Astrocyte (in vitro differentiated cells and primary cell): Measurements from ENCODE around the gene APOA1. TPM values are rescaled to one million over a fixed set of nuclear protein-coding genes. Genes with fewer than 3 reads are reported as not detected.

Experiments
- DNase-seq: peaks from one replicate; pipeline ENCODE4 v3.0.0-alpha.2; 2010; ENCODE audit warnings: low read depth
- FAIRE-seq: peaks from 2 replicates; lab custom pipeline; 2011; peaks lifted over from hg19 to GRCh38; lab: Jason Lieb, UNC
- H2AFZ ChIP-seq: 2 replicates; pipeline ENCODE4 v1.6.0; 2012; ENCODE audit warnings: low read depth, low read length, inconsistent platforms
- H3K27ac ChIP-seq: 2 replicates; pipeline ENCODE4 v1.5.1; 2011; ENCODE audit warnings: low read depth, low read length, inconsistent platforms
- H3K27me3 ChIP-seq: 2 replicates; pipeline ENCODE4 v1.6.0; 2011; ENCODE audit warnings: low read length, inconsistent platforms; ENCODE audit not compliant: insufficient read depth
- H3K36me3 ChIP-seq: 2 replicates; pipeline ENCODE4 v1.5.1; 2011; ENCODE audit warnings: low read length, inconsistent platforms; ENCODE audit not compliant: insufficient read depth
- H3K4me1 ChIP-seq: 2 replicates; pipeline ENCODE4 v1.5.1; 2011; ENCODE audit warnings: low read length, inconsistent platforms; ENCODE audit not compliant: insufficient read depth
- H3K4me2 ChIP-seq: 2 replicates; pipeline ENCODE4 v1.6.0; 2012; ENCODE audit warnings: low read length, inconsistent platforms
- H3K4me3 ChIP-seq: 2 replicates; pipeline ENCODE4 v1.5.1; 2011; ENCODE audit warnings: low read depth, mild to moderate bottlenecking, low read length, inconsistent platforms; ENCODE audit not compliant: insufficient read depth
- H3K79me2 ChIP-seq: 2 replicates; pipeline ENCODE4 v1.6.0; 2012; ENCODE audit warnings: mild to moderate bottlenecking, low read length, inconsistent platforms; ENCODE audit not compliant: insufficient read depth
- H3K9ac ChIP-seq: 2 replicates; pipeline ENCODE4 v1.6.0; 2012; ENCODE audit warnings: mild to moderate bottlenecking, low read length, inconsistent platforms
- H3K9me3 ChIP-seq: 2 replicates; pipeline ENCODE4 v1.5.1; 2012; ENCODE audit warnings: low read depth, mild to moderate bottlenecking, low read length, inconsistent platforms; ENCODE audit not compliant: insufficient read depth
- H4K20me1 ChIP-seq: 2 replicates; pipeline ENCODE4 v1.6.0; 2012; ENCODE audit warnings: low read length, inconsistent platforms; ENCODE audit not compliant: insufficient read depth
- H3K27ac Mint-ChIP-seq: one replicate; pipeline ENCODE4 v1.8.0; 2021; ENCODE audit warnings: mild to moderate bottlenecking, mixed read lengths; ENCODE audit not compliant: unreplicated experiment
- H3K27me3 Mint-ChIP-seq: one replicate; pipeline ENCODE4 v1.8.0; 2021; ENCODE audit warnings: low read depth, mixed read lengths; ENCODE audit not compliant: unreplicated experiment
- H3K36me3 Mint-ChIP-seq: one replicate; pipeline ENCODE4 v1.8.0; 2021; ENCODE audit warnings: low read depth, mixed read lengths; ENCODE audit not compliant: unreplicated experiment
- H3K4me1 Mint-ChIP-seq: one replicate; pipeline ENCODE4 v1.8.0; 2021; ENCODE audit warnings: low read depth, mixed read lengths; ENCODE audit not compliant: unreplicated experiment
- H3K4me3 Mint-ChIP-seq: one replicate; pipeline ENCODE4 v1.8.0; 2021; ENCODE audit warnings: mild to moderate bottlenecking, moderate library complexity, mixed read lengths; ENCODE audit not compliant: unreplicated experiment
- H3K9me3 Mint-ChIP-seq: one replicate; pipeline ENCODE4 v1.8.0; 2021; ENCODE audit warnings: mild to moderate bottlenecking, mixed read lengths; ENCODE audit not compliant: unreplicated experiment
- EZH2 ChIP-seq: IDR thresholded peaks from 2 replicates; pipeline ENCODE4 v1.6.1; 2012; ENCODE audit warnings: mild to moderate bottlenecking, low read length, inconsistent platforms; ENCODE audit not compliant: insufficient read depth
- total RNA-seq: library from RNA; stranded (reverse); gene quantifications from 2 replicates; pipeline ENCODE4 v1.2.1, GENCODE V29; 2021
- TF ChIP-seq, protein P1 (sequence below): IDR thresholded peaks from 2 replicates; pipeline ENCODE4 v1.5.1; 2011; ENCODE audit warnings: low read depth, mild to moderate bottlenecking, inconsistent platforms, low read length, moderate library complexity; ENCODE audit not compliant: insufficient read depth

Gene APOA1
- total RNA-seq, 1 donor from 2014 or later, result 6.0 TPM

DNA sequence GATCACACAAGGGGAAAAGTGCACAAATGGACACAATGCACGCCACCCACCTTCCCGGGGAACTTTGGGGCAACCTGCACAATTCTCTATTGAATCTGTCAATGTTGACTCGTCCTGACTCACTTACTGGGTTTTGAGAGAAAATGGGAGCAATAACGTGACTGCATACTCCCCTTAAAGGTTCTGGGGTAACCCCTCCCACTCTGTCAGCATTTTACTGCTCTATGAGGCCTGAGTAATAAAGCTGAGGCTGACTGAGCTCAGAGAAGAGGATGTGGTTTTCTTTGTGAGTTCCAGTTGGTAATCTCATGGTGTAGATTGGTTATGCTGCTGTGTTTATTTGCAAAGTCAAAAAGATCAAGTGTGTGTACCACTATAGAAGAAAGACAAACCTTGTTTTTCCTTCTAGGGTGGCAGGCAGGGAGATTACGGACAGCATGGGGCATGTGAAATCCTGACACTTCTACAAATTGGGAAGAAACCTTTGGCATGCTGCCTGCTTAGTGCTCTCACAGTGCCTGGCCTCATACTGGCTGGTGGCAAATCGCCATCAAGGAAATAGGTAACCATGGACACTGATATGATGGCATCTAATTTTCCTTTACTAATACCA lies 16.1 kb upstream of the APOA1 start:
- peak overlapping the region; percentile 52 for H3K27ac ChIP-seq
- Mint-ChIP-seq H3K4me1 (peaks cover 35% of the 10 kb centered on the region), H3K27ac (peak overlapping the region; percentile 82), H3K27me3 (no peaks in the 10 kb centered on the region), H3K4me3 (no peak overlapping the region), H3K36me3 (peaks cover 36% of the 10 kb centered on the region), H3K9me3 (no peaks in the 10 kb centered on the region)
- peak overlapping the region; percentile 73 for H3K4me2 ChIP-seq
- H2AFZ ChIP-seq, result no peak overlapping the region
- H3K4me3 ChIP-seq, result no peak overlapping the region
- DNase-seq (peak; percentile 96), FAIRE-seq (peak; percentile 96)
- H3K36me3 ChIP-seq, result no peaks in the 10 kb centered on the region
- H3K9ac ChIP-seq, result peak overlapping the region; percentile 22
- H3K9me3 ChIP-seq, result no peaks in the 10 kb centered on the region
- no peaks in the 10 kb centered on the region for H4K20me1 ChIP-seq
- TF ChIP-seq EZH2, result no peak
- TF ChIP-seq, protein P1, sequence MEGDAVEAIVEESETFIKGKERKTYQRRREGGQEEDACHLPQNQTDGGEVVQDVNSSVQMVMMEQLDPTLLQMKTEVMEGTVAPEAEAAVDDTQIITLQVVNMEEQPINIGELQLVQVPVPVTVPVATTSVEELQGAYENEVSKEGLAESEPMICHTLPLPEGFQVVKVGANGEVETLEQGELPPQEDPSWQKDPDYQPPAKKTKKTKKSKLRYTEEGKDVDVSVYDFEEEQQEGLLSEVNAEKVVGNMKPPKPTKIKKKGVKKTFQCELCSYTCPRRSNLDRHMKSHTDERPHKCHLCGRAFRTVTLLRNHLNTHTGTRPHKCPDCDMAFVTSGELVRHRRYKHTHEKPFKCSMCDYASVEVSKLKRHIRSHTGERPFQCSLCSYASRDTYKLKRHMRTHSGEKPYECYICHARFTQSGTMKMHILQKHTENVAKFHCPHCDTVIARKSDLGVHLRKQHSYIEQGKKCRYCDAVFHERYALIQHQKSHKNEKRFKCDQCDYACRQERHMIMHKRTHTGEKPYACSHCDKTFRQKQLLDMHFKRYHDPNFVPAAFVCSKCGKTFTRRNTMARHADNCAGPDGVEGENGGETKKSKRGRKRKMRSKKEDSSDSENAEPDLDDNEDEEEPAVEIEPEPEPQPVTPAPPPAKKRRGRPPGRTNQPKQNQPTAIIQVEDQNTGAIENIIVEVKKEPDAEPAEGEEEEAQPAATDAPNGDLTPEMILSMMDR, result no peak
- peaks cover 39% of the 10 kb centered on the region for H3K4me1 ChIP-seq
- H3K27me3 ChIP-seq, result no peaks in the 10 kb centered on the region
- no peaks in the 10 kb centered on the region for H3K79me2 ChIP-seq

DNA sequence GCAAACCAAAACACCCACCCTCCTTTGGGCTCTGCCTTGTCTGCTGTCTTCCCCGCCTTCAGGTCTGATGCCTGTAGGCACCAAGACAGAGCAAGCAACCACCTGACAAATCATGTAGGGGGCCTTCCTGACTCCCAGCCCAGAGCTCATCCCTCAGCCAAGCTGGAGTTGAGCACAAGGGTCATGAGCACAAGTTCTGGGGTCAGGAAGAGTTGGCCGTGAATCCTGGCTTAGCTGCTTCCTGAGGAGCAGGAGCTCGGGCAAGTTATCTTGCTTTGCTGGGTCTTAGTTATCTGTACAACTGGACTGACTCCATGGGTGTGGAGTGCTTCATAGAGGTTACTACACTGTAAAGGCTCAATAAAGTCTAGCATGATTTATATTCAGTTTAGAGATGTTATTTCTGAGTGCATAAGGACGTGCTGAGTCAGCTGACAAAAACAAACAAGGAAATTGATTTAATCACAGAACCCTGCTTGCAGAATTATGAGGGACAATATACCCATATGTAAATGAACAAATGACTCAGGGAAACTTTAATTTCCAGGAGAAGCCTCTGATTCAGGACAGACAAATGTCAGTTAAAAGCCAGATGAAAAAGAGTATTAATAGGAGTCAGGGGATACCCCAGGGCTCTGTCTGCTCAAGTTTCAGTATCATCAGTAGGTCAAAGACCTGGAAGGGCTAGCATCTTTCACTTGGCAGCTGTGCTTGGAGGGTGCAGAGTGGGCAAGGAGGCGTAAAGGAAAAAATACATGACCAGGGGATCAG lies 15.0 kb upstream of the APOA1 start:
- Histone ChIP-seq H3K27ac (peak overlapping the region; percentile 33), H3K36me3 (no peaks in the 10 kb centered on the region), H3K79me2 (no peaks in the 10 kb centered on the region), H3K4me1 (peaks cover 34% of the 10 kb centered on the region), H3K4me2 (peak overlapping the region; percentile 73), H3K9ac (peak overlapping the region; percentile 22), H3K9me3 (no peaks in the 10 kb centered on the region), H4K20me1 (no peaks in the 10 kb centered on the region), H3K4me3 (no peak overlapping the region), H3K27me3 (no peaks in the 10 kb centered on the region), H2AFZ (no peak overlapping the region)
- H3K4me3 Mint-ChIP-seq, result no peak overlapping the region
- peak; percentile 49 for DNase-seq
- H3K27me3 Mint-ChIP-seq, result no peaks in the 10 kb centered on the region
- FAIRE-seq, result no peak
- peak overlapping the region; percentile 82 for H3K27ac Mint-ChIP-seq
- H3K4me1 Mint-ChIP-seq, result peaks cover 35% of the 10 kb centered on the region
- peaks cover 31% of the 10 kb centered on the region for H3K36me3 Mint-ChIP-seq
- no peaks in the 10 kb centered on the region for H3K9me3 Mint-ChIP-seq
- TF ChIP-seq, protein P1, result no peak
- no peak for TF ChIP-seq EZH2
